Hepatocyte (in vitro differentiated cells): Measurements from ENCODE around the gene HOXD8. TPM values are rescaled to one million over a fixed set of nuclear protein-coding genes. Genes with fewer than 3 reads are reported as not detected.

Experiments used
- DNase-seq: peaks from one replicate; pipeline ENCODE4 v3.0.0-alpha.2; 2016; ENCODE audit warnings: low spot score
- H2AFZ ChIP-seq: fragments of 200-600 bp; sonication (generic); 2 replicates; pipeline ENCODE4 v1.6.0; 2016; ENCODE audit warnings: antibody characterized with exemption, mild to moderate bottlenecking
- H3K27ac ChIP-seq: fragments of 200-600 bp; sonication (generic); 2 replicates; pipeline ENCODE4 v1.5.1; 2016; ENCODE audit warnings: mild to moderate bottlenecking
- H3K27me3 ChIP-seq: fragments of 200-600 bp; sonication (generic); 2 replicates; pipeline ENCODE4 v1.6.1; 2016
- H3K36me3 ChIP-seq: fragments of 200-600 bp; sonication (generic); replicated peaks from 2 replicates; pipeline ENCODE4 v1.5.1; 2016; ENCODE audit warnings: low read depth; ENCODE audit not compliant: insufficient read depth
- H3K4me1 ChIP-seq: fragments of 200-600 bp; sonication (generic); 2 replicates; pipeline ENCODE4 v1.5.1; 2016; ENCODE audit warnings: mild to moderate bottlenecking, moderate library complexity; ENCODE audit not compliant: insufficient read depth
- H3K4me2 ChIP-seq: fragments of 200-600 bp; sonication (generic); 2 replicates; pipeline ENCODE4 v1.6.0; 2016
- H3K4me3 ChIP-seq: fragments of 200-600 bp; sonication (generic); 2 replicates; pipeline ENCODE4 v1.5.1; 2016; ENCODE audit warnings: mild to moderate bottlenecking
- H3K79me2 ChIP-seq: fragments of 200-600 bp; sonication (generic); 2 replicates; pipeline ENCODE4 v1.6.0; 2017; ENCODE audit warnings: mild to moderate bottlenecking
- H3K9me2 ChIP-seq: fragments of 200-600 bp; sonication (generic); replicated peaks from 2 replicates; pipeline ENCODE4 v1.6.0; 2017; ENCODE audit warnings: mild to moderate bottlenecking; ENCODE audit not compliant: insufficient read depth
- H3K9me3 ChIP-seq: fragments of 200-600 bp; sonication (generic); 2 replicates; pipeline ENCODE4 v1.5.1; 2016; ENCODE audit warnings: low read depth, mild to moderate bottlenecking
- H4K20me1 ChIP-seq: fragments of 200-600 bp; sonication (generic); 2 replicates; pipeline ENCODE4 v1.6.0; 2016; ENCODE audit warnings: mild to moderate bottlenecking; ENCODE audit not compliant: insufficient read depth, poor library complexity, severe bottlenecking
- CTCF ChIP-seq: fragments of 200-600 bp; sonication (generic); IDR thresholded peaks from 2 replicates; pipeline ENCODE4 v1.5.1; 2016; ENCODE audit warnings: antibody characterized with exemption, mild to moderate bottlenecking; ENCODE audit not compliant: poor library complexity
- EZH2 ChIP-seq: fragments of 200-600 bp; sonication (generic); IDR thresholded peaks from 2 replicates; pipeline ENCODE4 v1.6.1; 2016; ENCODE audit warnings: antibody characterized with exemption, mild to moderate bottlenecking, borderline replicate concordance
- EZH2phosphoT487 ChIP-seq: fragments of 200-600 bp; sonication (generic); IDR thresholded peaks from one replicate; pipeline ENCODE4 v1.6.1; 2018; ENCODE audit warnings: antibody characterized with exemption, mild to moderate bottlenecking, low read depth, moderate library complexity; ENCODE audit not compliant: unreplicated experiment, severe bottlenecking
- WGBS: methylation state at CpG from one replicate; pipeline ENCODE4 v1.1.6; 2016; ENCODE audit warnings: low lambda C conversion rate; ENCODE audit errors: missing lambda C conversion rate; 5-methylcytosine and 5-hydroxymethylcytosine counted together
- polyA plus RNA-seq: library from polyadenylated mRNA; unstranded; fragments of >200 nt; fragmentation: Nextera tagmentation; extraction: Ambion mirVana; gene quantifications from 2 replicates; pipeline ENCODE4 v1.2.1, GENCODE V29; 2016
- total RNA-seq: library from RNA; depleted of rRNA; stranded (reverse); fragments of >200 nt; gene quantifications from 2 replicates; pipeline ENCODE4 v1.2.3, GENCODE V29; 2014

Gene HOXD8
- total and polyA plus RNA-seq, 2 experiments from 2014 or later = 1.3 TPM; not detected in 1

- peaks cover 98% of the 10 kb centered on the region for H3K27me3 ChIP-seq
- H3K36me3 ChIP-seq = no peaks in the 10 kb centered on the region
- H3K4me3 ChIP-seq = peak overlapping the region; percentile 51
- H3K4me1 ChIP-seq = peaks cover 11% of the 10 kb centered on the region
- WGBS = 3% methylated on average over 36 of the region's 40 CpGs
- no peaks in the 10 kb centered on the region for H3K9me3 ChIP-seq
- peaks cover 55% of the 10 kb centered on the region for H3K79me2 ChIP-seq
- peak overlapping the region; percentile 88 for H3K27ac ChIP-seq
- peak; percentile 66 for TF ChIP-seq EZH2
- no peak for TF ChIP-seq EZH2phosphoT487
- no peak for TF ChIP-seq CTCF
- no peaks in the 10 kb centered on the region for H3K9me2 ChIP-seq
- no peak for DNase-seq
- H3K4me2 ChIP-seq = peak overlapping the region; percentile 84
- H2AFZ ChIP-seq = peak overlapping the region; percentile 22
- no peaks in the 10 kb centered on the region for H4K20me1 ChIP-seq
These were observed 44.3 kb upstream of the HOXD8 start for GRCh38 chr2:176085120-176085788.

- Histone ChIP-seq H3K4me2 (peak overlapping the region; percentile 84), H3K79me2 (peaks cover 56% of the 10 kb centered on the region), H4K20me1 (no peaks in the 10 kb centered on the region), H3K36me3 (no peaks in the 10 kb centered on the region), H3K9me2 (no peaks in the 10 kb centered on the region), H3K9me3 (no peaks in the 10 kb centered on the region), H3K4me1 (peaks cover 11% of the 10 kb centered on the region), H3K27ac (peak overlapping the region; percentile 88), H3K4me3 (peak overlapping the region; percentile 51), H2AFZ (peak overlapping the region; percentile 22), H3K27me3 (peaks cover 100% of the 10 kb centered on the region)
- 3% methylated on average over 41 of the region's 46 CpGs for WGBS
- TF ChIP-seq EZH2phosphoT487 = no peak
- peak; percentile 73 for TF ChIP-seq CTCF
- peak; percentile 9 for TF ChIP-seq EZH2
- DNase-seq = peak; percentile 76
These were observed 43.4 kb upstream of the HOXD8 start for GRCh38 chr2:176085861-176086771.

- Histone ChIP-seq H4K20me1 (no peaks in the 10 kb centered on the region), H3K4me1 (peaks cover 11% of the 10 kb centered on the region), H3K9me2 (no peaks in the 10 kb centered on the region), H3K27me3 (peaks cover 98% of the 10 kb centered on the region), H3K4me3 (peak overlapping the region; percentile 50), H3K36me3 (no peaks in the 10 kb centered on the region), H3K79me2 (peaks cover 59% of the 10 kb centered on the region), H2AFZ (peak overlapping the region; percentile 59), H3K27ac (peak overlapping the region; percentile 48), H3K4me2 (peak overlapping the region; percentile 88), H3K9me3 (no peaks in the 10 kb centered on the region)
- WGBS = 29% methylated on average over 29 of the region's 29 CpGs
- no peak for DNase-seq
- TF ChIP-seq CTCF (no peak), EZH2phosphoT487 (no peak), EZH2 (no peak)
These were observed 42.0 kb upstream of the HOXD8 start for GRCh38 chr2:176087330-176088047.
